Adrenal gland (tissue), 12 donors: ENCODE data around the gene CREB5. TPM values are rescaled to one million over a fixed set of nuclear protein-coding genes. Genes with fewer than 3 reads are reported as not detected.

Source experiments
- DNase-seq, 7 donors: peaks; one replicate each; pipeline ENCODE4 v3.0.0-alpha.2; 2019 to 2020
- H3K27ac ChIP-seq, 5 donors: fragments of 200-600 bp; sonication (generic) in 4 of 5; 1 replicate in 3 of 5; 2 replicates in 2 of 5; pipeline versions ENCODE4 v1.5.1 to v1.8.0; 2016 to 2020; ENCODE audit warnings: mild to moderate bottlenecking in 1 of 5
- H3K27me3 ChIP-seq: fragments of 200-600 bp; 2 replicates; pipeline ENCODE4 v1.8.0; 2021
- H3K36me3 ChIP-seq, 2 donors: fragments of 200-600 bp; replicated peaks in 1 of 2; 1 replicate in 1 of 2; 2 replicates in 1 of 2; pipeline versions ENCODE4 v1.5.1 to v1.8.0; 2018 to 2022
- H3K4me1 ChIP-seq, 2 donors: fragments of 200-600 bp; replicated peaks in 1 of 2; 1 replicate in 1 of 2; 2 replicates in 1 of 2; pipeline versions ENCODE4 v1.5.1 to v1.8.0; 2018 to 2021
- H3K4me3 ChIP-seq, 4 donors: fragments of 200-600 bp; sonication (generic) in 3 of 4; one replicate each; pipeline ENCODE4 v1.5.1; 2016 to 2018
- H3K9me3 ChIP-seq, 3 donors: fragments of 200-600 bp; sonication (generic) in 1 of 3; replicated peaks in 1 of 3; 1 replicate in 2 of 3; 2 replicates in 1 of 3; pipeline versions ENCODE4 v1.5.1 to v1.8.0; 2016 to 2021
- POLR2A ChIP-seq, 2 donors: fragments of 450-650 bp; IDR thresholded peaks; one replicate each; pipeline ENCODE4 v1.6.1; 2017; ENCODE audit warnings: antibody characterized with exemption in 2 of 2, mild to moderate bottlenecking in 2 of 2, moderate library complexity in 1 of 2
- WGBS, 4 donors: extraction: QIAGEN DNeasy Blood & Tissue Kit in 2 of 4; methylation state at CpG; one replicate each; pipeline versions ENCODE4 v1.1.5 to v1.1.7; 2013 to 2017; 5-methylcytosine and 5-hydroxymethylcytosine counted together
- intact Hi-C, 2 donors: fragments of 100-400 bp; cut with DNase I; formaldehyde crosslinking; loops; one replicate each; pipeline versions ENCODE4 v1.14.1 to v1.15.0; 2022 to 2023
- polyA plus RNA-seq, 3 donors: library from polyadenylated mRNA; stranded (reverse); fragments of 200-250 nt in 2 of 3; fragments of 350-450 nt in 1 of 3; fragmentation: Illumina TruSeq in 1 of 3; extraction: RNeasy Lipid Tissue Mini Kit (QIAGEN cat#74804) in 1 of 3; gene quantifications; one replicate each; pipeline ENCODE4 v1.2.3, GENCODE V29; 2013 to 2014
- total RNA-seq, 9 donors: library from RNA; depleted of rRNA in 4 of 9; stranded (reverse); fragments of >200 nt in 4 of 9; fragments of 120-200 nt in 1 of 9; fragmentation: NEBNext Ultra II Directional in 1 of 9; extraction: Animal tissue kit (Norgen Biotek cat#: 25700) in 1 of 9; gene quantifications; one replicate each; pipeline versions ENCODE4 v1.1.0 to v1.2.4, GENCODE V29; 2013 to 2023
- TF ChIP-seq, protein P1 (sequence below), 6 experiments: fragments of 450-650 bp in 4 of 6; fragments of 200-600 bp in 2 of 6; sonication (generic) in 1 of 6; IDR thresholded peaks; 1 replicate in 5 of 6; 2 replicates in 1 of 6; pipeline versions ENCODE4 v1.5.1 to v1.8.0; 2016 to 2021; ENCODE audit warnings: antibody characterized with exemption in 6 of 6, mild to moderate bottlenecking in 2 of 6, moderate library complexity in 1 of 6
- donor health status: healthy with polysubstance abuse.
- donor health status: Bipolar disorder and iron deficiency.
- donor health status: DM: yes; HTN: yes; CAD: no.
- donor health status: DM: no; HTN: no; CAD: no.
- donor health status: DM: no; HTN: no; CAD: no.
- donor health status: DM: yes; HTN: yes; CAD: no.

The CREB5 gene
- total and polyA plus RNA-seq, 12 donors, result 0.69 to 5.4 (median 1.3) TPM

- Histone ChIP-seq H3K36me3 (no peaks in the 10 kb centered on the region), H3K4me1 (no peaks in the 10 kb centered on the region), H3K4me3 (no peak overlapping the region), H3K27ac (no peak overlapping the region), H3K9me3 (no peaks in the 10 kb centered on the region), H3K27me3 (no peaks in the 10 kb centered on the region)
- TF ChIP-seq POLR2A (IDR thresholded peaks at IDR 0.05), result no peak
- TF ChIP-seq, protein P1, sequence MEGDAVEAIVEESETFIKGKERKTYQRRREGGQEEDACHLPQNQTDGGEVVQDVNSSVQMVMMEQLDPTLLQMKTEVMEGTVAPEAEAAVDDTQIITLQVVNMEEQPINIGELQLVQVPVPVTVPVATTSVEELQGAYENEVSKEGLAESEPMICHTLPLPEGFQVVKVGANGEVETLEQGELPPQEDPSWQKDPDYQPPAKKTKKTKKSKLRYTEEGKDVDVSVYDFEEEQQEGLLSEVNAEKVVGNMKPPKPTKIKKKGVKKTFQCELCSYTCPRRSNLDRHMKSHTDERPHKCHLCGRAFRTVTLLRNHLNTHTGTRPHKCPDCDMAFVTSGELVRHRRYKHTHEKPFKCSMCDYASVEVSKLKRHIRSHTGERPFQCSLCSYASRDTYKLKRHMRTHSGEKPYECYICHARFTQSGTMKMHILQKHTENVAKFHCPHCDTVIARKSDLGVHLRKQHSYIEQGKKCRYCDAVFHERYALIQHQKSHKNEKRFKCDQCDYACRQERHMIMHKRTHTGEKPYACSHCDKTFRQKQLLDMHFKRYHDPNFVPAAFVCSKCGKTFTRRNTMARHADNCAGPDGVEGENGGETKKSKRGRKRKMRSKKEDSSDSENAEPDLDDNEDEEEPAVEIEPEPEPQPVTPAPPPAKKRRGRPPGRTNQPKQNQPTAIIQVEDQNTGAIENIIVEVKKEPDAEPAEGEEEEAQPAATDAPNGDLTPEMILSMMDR (IDR thresholded peaks at IDR 0.05), result no peak
- DNase-seq, result no peak
- WGBS, 4 donors, result 80 to 88% (median 85%) methylated on average over 3 of the region's 3 CpGs
- intact Hi-C loops, result no loop called here
Observed at GRCh38 chr7:28531291-28531690, 119.0 kb downstream of the CREB5 start.

- Histone ChIP-seq H3K27ac (no peak overlapping the region), H3K4me1 (no peaks in the 10 kb centered on the region), H3K36me3 (no peaks in the 10 kb centered on the region), H3K9me3 (no peaks in the 10 kb centered on the region), H3K4me3 (no peak overlapping the region), H3K27me3 (no peaks in the 10 kb centered on the region)
- WGBS, 4 donors, result 72 to 82% (median 80%) methylated on average over 7 of the region's 7 CpGs
- intact Hi-C loops, result no loop called here
- TF ChIP-seq POLR2A (IDR thresholded peaks at IDR 0.05), result no peak
- TF ChIP-seq, protein P1 (IDR thresholded peaks at IDR 0.05), result no peak
- no peak for DNase-seq
Observed at GRCh38 chr7:28532181-28532580, 119.9 kb downstream of the CREB5 start.

DNA sequence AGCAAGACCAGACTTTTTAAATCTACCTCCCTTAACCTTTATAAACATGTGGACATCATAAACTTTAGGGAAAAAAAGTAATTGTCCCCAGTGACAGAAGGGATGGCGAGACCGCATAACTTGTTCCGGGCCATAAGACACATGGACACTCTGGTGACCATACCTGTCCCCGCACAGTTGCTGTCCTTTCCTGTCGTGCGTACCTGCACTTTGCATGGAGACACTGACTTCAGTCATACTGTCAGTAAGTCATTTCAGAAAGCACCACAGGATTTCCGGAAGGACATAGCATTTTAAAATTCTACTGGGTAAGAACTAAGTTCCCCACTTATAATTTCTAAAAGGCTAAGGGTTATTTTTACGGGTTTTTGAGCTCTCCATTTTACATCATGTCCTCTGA lies 120.9 kb downstream of the CREB5 start:
- Histone ChIP-seq H3K27ac (no peak overlapping the region), H3K9me3 (no peaks in the 10 kb centered on the region), H3K4me1 (no peaks in the 10 kb centered on the region), H3K4me3 (no peak overlapping the region), H3K36me3 (no peaks in the 10 kb centered on the region), H3K27me3 (no peaks in the 10 kb centered on the region)
- no peak for DNase-seq
- TF ChIP-seq, protein P1 (IDR thresholded peaks at IDR 0.05), result no peak
- no peak for TF ChIP-seq POLR2A (IDR thresholded peaks at IDR 0.05)
- intact Hi-C loops, result no loop called here
- 82 to 94% (median 92%) methylated on average over 8 of the region's 8 CpGs for WGBS, 4 donors

DNA sequence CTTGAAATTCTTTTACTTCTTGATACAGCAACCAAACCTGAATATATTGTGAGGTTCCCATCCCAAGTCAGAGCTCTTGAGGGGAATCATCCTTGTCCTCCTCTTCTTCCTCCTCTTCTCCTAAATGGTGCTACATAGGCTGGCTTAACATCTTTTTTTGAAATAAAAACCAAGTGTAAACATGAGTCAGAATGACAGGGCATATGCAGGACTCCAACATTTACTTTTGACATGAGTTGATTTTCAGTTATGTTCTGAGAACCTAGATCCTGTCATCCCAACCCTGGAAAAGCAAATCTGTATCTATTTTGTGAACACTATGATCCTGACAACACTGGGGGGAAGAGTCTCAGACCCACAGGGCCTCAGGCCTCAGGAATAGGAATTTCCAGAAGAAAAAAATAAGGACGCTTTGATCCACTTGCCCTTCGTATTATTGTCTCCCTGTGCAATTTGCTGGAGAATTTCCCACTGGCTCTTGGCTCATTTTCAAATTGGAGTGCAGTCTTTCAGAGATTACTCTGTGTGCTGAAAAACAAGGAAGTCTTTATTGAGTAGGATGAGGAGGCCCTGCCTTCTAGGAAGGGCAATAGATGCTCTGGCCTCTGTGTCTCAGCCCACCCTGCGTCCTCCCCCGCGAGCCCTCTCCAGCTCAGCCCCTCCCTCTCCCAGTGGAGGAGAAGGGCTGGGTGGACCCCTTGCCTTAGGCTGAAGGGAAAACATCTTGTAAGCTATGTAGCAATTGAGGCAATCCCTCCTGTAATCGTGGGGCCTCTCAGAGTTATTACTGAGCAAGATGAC lies 121.6 kb downstream of the CREB5 start:
- H3K27me3 ChIP-seq, result no peaks in the 10 kb centered on the region
- no peaks in the 10 kb centered on the region for H3K4me1 ChIP-seq
- no peak for TF ChIP-seq POLR2A (IDR thresholded peaks at IDR 0.05)
- TF ChIP-seq, protein P1 (IDR thresholded peaks at IDR 0.05), result no peak
- no peaks in the 10 kb centered on the region for H3K36me3 ChIP-seq
- H3K27ac ChIP-seq, result no peak overlapping the region
- intact Hi-C loops, result no loop called here
- no peak overlapping the region for H3K4me3 ChIP-seq
- 24 to 40% (median 36%) methylated on average over 6 of the region's 6 CpGs for WGBS, 4 donors
- no peaks in the 10 kb centered on the region for H3K9me3 ChIP-seq
- peak in 1 of 7 donors; percentile 6 for DNase-seq
